Measurements from ENCODE around the gene UBE2J2. TPM values are rescaled to one million over a fixed set of nuclear protein-coding genes. Genes with fewer than 3 reads are reported as not detected.

Gene UBE2J2
- total RNA-seq, 3 donors from 2014 or later (not counting 1 experiment from before 2014, with no cell fraction given) = 66.0 to 84.2 (median 78.1) TPM

DNA sequence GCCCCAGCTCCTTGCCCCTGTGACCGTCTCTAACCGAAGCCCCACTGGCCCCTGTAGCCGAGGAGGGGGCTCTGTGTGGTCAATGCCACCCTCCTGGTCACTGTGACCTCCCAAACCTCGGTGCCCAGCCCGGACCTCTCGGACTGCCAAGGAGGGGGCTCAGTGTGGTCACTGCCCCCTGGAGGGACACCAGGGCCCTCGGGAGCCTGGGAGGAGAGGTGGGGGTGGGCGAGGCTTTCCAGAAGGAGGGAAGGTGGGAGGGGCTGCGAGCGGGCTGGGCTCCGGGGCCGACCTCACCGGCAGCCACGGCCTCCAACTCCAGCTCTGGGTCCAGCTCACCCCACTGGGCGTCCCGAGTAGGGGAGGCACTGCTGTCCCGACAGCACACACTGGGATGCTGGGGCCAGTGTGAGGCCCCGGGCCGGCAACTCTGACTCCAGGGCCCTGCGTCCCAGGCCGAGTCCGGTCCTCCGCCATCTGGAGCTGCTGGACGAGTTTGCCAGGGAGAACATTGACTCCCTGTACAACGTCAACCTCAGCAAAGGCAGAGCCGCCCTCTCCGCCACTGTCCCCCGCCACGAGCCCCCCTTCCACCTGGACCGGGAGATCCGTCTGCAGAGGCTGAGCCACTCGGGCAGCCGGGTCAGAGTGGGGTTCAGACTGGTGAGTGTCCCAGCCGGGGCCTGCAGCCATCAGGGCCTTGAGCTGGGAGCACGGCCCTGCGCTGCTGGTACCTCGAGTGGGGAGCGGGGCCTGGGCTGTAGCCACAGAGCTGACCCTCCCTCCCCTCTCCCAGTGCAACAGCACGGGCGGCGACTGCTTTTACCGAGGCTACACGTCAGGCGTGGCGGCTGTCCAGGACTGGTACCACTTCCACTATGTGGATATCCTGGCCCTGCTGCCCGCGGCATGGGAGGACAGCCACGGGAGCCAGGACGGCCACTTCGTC lies 12.9 kb upstream of the UBE2J2 start:
- intact Hi-C loops (cut with micrococcal nuclease) = no loop called here
- peaks cover 0 to 5% of the 10 kb centered on the region in 2 donors for H3K4me1 Mint-ChIP-seq
- no peak overlapping the region for H3K27ac Mint-ChIP-seq
- H3K36me3 Mint-ChIP-seq = no peaks in the 10 kb centered on the region
- 74% methylated on average over 49 of the region's 50 CpGs for WGBS (ENCODE audit: insufficient coverage)
- Histone ChIP-seq H3K9me3 (ENCODE audit: control insufficient read depth, insufficient read depth, low read length) (no peaks in the 10 kb centered on the region), H3K4me3 (ENCODE audit: low read length) (no peak overlapping the region), H3K36me3 (ENCODE audit: control insufficient read depth, insufficient read depth, low read length) (no peaks in the 10 kb centered on the region), H3K4me1 (ENCODE audit: control insufficient read depth, insufficient read depth, low read length) (peaks cover 3% of the 10 kb centered on the region), H3K27ac (ENCODE audit: low read length) (no peak overlapping the region), H3K27me3 (ENCODE audit: control insufficient read depth, insufficient read depth, low read length) (no peaks in the 10 kb centered on the region)
- H3K4me3 Mint-ChIP-seq = no peak overlapping the region
- TF ChIP-seq, protein P1, sequence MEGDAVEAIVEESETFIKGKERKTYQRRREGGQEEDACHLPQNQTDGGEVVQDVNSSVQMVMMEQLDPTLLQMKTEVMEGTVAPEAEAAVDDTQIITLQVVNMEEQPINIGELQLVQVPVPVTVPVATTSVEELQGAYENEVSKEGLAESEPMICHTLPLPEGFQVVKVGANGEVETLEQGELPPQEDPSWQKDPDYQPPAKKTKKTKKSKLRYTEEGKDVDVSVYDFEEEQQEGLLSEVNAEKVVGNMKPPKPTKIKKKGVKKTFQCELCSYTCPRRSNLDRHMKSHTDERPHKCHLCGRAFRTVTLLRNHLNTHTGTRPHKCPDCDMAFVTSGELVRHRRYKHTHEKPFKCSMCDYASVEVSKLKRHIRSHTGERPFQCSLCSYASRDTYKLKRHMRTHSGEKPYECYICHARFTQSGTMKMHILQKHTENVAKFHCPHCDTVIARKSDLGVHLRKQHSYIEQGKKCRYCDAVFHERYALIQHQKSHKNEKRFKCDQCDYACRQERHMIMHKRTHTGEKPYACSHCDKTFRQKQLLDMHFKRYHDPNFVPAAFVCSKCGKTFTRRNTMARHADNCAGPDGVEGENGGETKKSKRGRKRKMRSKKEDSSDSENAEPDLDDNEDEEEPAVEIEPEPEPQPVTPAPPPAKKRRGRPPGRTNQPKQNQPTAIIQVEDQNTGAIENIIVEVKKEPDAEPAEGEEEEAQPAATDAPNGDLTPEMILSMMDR (IDR thresholded peaks at IDR 0.05) = no peak
- peaks cover 0 to 3% of the 10 kb centered on the region in 2 donors for H3K27me3 Mint-ChIP-seq (ENCODE audit: low read depth in 2 of 2)
- no peaks in the 10 kb centered on the region for H3K9me3 Mint-ChIP-seq
- ATAC-seq = no peak
- DNase-seq = no peak

DNA sequence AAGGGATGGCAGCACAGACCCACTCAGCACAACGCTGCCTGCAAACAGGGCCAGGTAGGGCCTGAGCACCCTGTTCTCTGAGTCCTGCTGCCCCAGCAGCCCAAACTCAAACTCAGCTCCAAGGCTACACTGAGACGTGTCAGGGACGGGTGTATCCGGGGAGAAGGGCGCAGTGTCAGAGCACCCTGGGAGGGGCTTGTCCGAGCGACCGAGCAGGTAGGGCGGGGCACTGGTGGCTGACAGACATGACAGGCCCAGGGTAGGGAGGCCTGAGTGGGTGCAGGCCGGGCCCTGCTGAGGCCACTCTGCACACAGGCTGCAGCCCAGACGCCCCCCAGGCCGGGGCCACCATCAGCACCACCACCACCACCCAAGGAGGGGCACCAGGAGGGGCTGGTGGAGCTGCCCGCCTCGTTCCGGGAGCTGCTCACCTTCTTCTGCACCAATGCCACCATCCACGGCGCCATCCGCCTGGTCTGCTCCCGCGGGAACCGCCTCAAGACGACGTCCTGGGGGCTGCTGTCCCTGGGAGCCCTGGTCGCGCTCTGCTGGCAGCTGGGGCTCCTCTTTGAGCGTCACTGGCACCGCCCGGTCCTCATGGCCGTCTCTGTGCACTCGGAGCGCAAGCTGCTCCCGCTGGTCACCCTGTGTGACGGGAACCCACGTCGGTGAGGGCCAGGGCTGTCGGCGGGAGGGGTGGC lies 12.1 kb upstream of the UBE2J2 start:
- TF ChIP-seq, protein P1 (IDR thresholded peaks at IDR 0.05) = no peak
- no peak for ATAC-seq
- peaks cover 0 to 3% of the 10 kb centered on the region in 2 donors for H3K27me3 Mint-ChIP-seq (ENCODE audit: low read depth in 2 of 2)
- no peaks in the 10 kb centered on the region for H3K36me3 Mint-ChIP-seq
- H3K9me3 ChIP-seq (ENCODE audit: control insufficient read depth, insufficient read depth, low read length) = no peaks in the 10 kb centered on the region
- no peak overlapping the region for H3K27ac Mint-ChIP-seq
- no peaks in the 10 kb centered on the region for H3K9me3 Mint-ChIP-seq
- H3K27ac ChIP-seq (ENCODE audit: low read length) = no peak overlapping the region
- intact Hi-C loops (cut with micrococcal nuclease) = no loop called here
- no peaks in the 10 kb centered on the region for H3K27me3 ChIP-seq (ENCODE audit: control insufficient read depth, insufficient read depth, low read length)
- 78% methylated on average over 36 of the region's 37 CpGs for WGBS (ENCODE audit: insufficient coverage)
- H3K4me3 ChIP-seq (ENCODE audit: low read length) = no peak overlapping the region
- DNase-seq = no peak
- H3K4me3 Mint-ChIP-seq = no peak overlapping the region
- no peaks in the 10 kb centered on the region for H3K36me3 ChIP-seq (ENCODE audit: control insufficient read depth, insufficient read depth, low read length)
- peaks cover 3% of the 10 kb centered on the region for H3K4me1 ChIP-seq (ENCODE audit: control insufficient read depth, insufficient read depth, low read length)
- H3K4me1 Mint-ChIP-seq = peaks cover 0 to 5% of the 10 kb centered on the region in 2 donors

DNA sequence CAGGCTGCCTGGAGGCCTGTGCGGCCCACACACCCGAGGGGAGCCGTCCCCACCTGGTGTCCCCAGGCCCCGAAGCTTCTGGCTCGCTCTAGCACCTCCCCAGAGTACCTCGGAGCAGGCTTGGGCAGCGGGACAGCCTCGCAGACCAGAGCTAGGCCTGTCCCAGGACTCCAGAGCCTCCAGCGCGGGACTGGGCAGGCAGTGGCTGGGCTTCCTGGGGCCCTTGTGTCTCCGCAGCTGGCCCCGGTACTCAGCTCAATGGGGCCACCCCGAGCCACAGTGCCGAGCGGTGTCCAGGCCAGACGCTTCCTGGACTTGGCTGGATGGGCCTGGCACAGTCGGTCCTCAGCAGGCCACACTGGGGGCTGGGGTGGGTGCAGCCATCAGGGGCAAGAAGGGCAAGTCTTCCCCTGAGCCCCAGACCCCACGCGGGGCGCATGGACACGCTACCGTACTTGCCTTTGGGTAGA lies 11.5 kb upstream of the UBE2J2 start:
- Mint-ChIP-seq H3K9me3 (no peaks in the 10 kb centered on the region), H3K27me3 (ENCODE audit: low read depth in 2 of 2) (peaks cover 0 to 2% of the 10 kb centered on the region in 2 donors), H3K36me3 (no peaks in the 10 kb centered on the region), H3K4me1 (peaks cover 0 to 3% of the 10 kb centered on the region in 2 donors), H3K4me3 (no peak overlapping the region), H3K27ac (no peak overlapping the region)
- no peaks in the 10 kb centered on the region for H3K27me3 ChIP-seq (ENCODE audit: control insufficient read depth, insufficient read depth, low read length)
- no peaks in the 10 kb centered on the region for H3K9me3 ChIP-seq (ENCODE audit: control insufficient read depth, insufficient read depth, low read length)
- ATAC-seq (no peak), DNase-seq (no peak)
- 93% methylated on average over 22 of the region's 22 CpGs for WGBS (ENCODE audit: insufficient coverage)
- TF ChIP-seq, protein P1 (IDR thresholded peaks at IDR 0.05) = no peak
- no peaks in the 10 kb centered on the region for H3K36me3 ChIP-seq (ENCODE audit: control insufficient read depth, insufficient read depth, low read length)
- intact Hi-C loops (cut with micrococcal nuclease) = no loop called here
- no peak overlapping the region for H3K4me3 ChIP-seq (ENCODE audit: low read length)
- no peak overlapping the region for H3K27ac ChIP-seq (ENCODE audit: low read length)
- peaks cover 3% of the 10 kb centered on the region for H3K4me1 ChIP-seq (ENCODE audit: control insufficient read depth, insufficient read depth, low read length)

All from natural killer cell (primary cell).